Naive thymus-derived CD8-positive, alpha-beta T cell (primary cell): ENCODE measurements around the gene MPHOSPH9. TPM values are rescaled to one million over a fixed set of nuclear protein-coding genes. Genes with fewer than 3 reads are reported as not detected.

ENCODE experiments used
- ATAC-seq, 2 donors: fragments of 150-1000 bp; cut with Tn5 transposase in 1 of 2; sonication (Bioruptor Pico), chemical (Tn5 transposase) in 1 of 2; 1 replicate in 1 of 2; 2 replicates in 1 of 2; pipeline ENCODE4 v1.10.0; 2021; ENCODE audit warnings: mild to moderate bottlenecking in 2 of 2, moderate library complexity in 2 of 2
- POLR2A ChIA-PET: fragments of 350-600 bp; sonication (Branson Sonifier 250); formaldehyde crosslinking; loops from one replicate; lab custom pipeline; 2021; ENCODE audit warnings: antibody characterized with exemption; lab: Charles Lee
- DNase-seq, 10 donors: peaks; one replicate each; pipeline versions ENCODE4 v3.0.0 to v3.0.0-alpha.2; 2020 to 2022
- H3K27ac Mint-ChIP-seq, 10 donors: one replicate each; pipeline ENCODE4 v1.8.0; 2020 to 2022; ENCODE audit warnings: mild to moderate bottlenecking in 10 of 10, mixed read lengths in 10 of 10, moderate library complexity in 4 of 10, inconsistent platforms in 1 of 10
- H3K27me3 Mint-ChIP-seq, 5 donors: one replicate each; pipeline ENCODE4 v1.8.0; 2021 to 2022; ENCODE audit warnings: mixed read lengths in 5 of 5
- H3K36me3 Mint-ChIP-seq, 3 donors: one replicate each; pipeline ENCODE4 v1.8.0; 2020 to 2022; ENCODE audit warnings: mixed read lengths in 3 of 3, mild to moderate bottlenecking in 2 of 3, inconsistent platforms in 1 of 3
- H3K4me1 Mint-ChIP-seq, 4 donors: one replicate each; pipeline ENCODE4 v1.8.0; 2021 to 2022; ENCODE audit warnings: mixed read lengths in 4 of 4
- H3K4me3 Mint-ChIP-seq, 10 donors: one replicate each; pipeline ENCODE4 v1.8.0; 2020 to 2022; ENCODE audit warnings: mild to moderate bottlenecking in 10 of 10, mixed read lengths in 10 of 10, moderate library complexity in 6 of 10, inconsistent platforms in 1 of 10
- H3K9me3 Mint-ChIP-seq, 9 donors: one replicate each; pipeline ENCODE4 v1.8.0; 2020 to 2022; ENCODE audit warnings: mixed read lengths in 9 of 9, mild to moderate bottlenecking in 3 of 9, inconsistent platforms in 1 of 9, moderate library complexity in 1 of 9
- polyA plus RNA-seq, 3 donors: library from polyadenylated mRNA; unstranded; fragments of 300-500 nt; fragmentation: Illumina TruSeq; gene quantifications; one replicate each; pipeline ENCODE4 v1.2.3, GENCODE V29; 2021
- total RNA-seq, 8 experiments: library from RNA in 2 of 8; stranded (reverse) in 2 of 8; gene quantifications; one replicate each; pipeline ENCODE4 v1.2.3 and lab custom pipeline; 2021 to 2026

MPHOSPH9 gene
- total and polyA plus RNA-seq, 5 experiments from 2014 or later = 33.9 to 81.8 (median 53.4) TPM

DNA sequence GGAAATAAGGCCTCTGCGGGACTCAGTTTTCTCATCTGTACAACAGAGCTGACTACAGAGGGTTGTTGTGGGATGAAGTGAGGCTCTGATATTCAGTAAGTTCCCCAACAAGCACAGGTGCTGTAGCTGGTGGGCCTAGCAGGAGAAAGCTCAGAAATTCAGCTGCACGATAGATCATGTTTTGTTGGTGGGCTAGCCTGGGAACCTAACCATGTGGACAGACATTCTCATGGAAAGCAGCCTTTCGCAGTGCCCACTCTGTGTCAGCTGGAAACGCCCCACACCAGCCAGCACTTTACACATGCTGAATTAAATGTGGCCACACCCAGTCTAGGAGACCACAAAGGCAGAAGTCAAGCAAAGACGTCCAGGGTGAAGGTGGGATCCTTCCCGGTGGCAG, 98.1 kb downstream of the MPHOSPH9 start:
- H3K27me3 Mint-ChIP-seq = no peaks in the 10 kb centered on the region
- peak overlapping the region in 1 of 10 donors; percentile 2 for H3K4me3 Mint-ChIP-seq
- peaks cover 15 to 55% (median 47%) of the 10 kb centered on the region in 4 donors for H3K4me1 Mint-ChIP-seq
- DNase-seq = no peak
- H3K36me3 Mint-ChIP-seq = peaks cover 0 to 12% (median 2%) of the 10 kb centered on the region in 3 donors
- peak overlapping the region in 8 of 10 donors; percentile 31 to 72 (median 56) for H3K27ac Mint-ChIP-seq
- no peak for ATAC-seq
- H3K9me3 Mint-ChIP-seq = peaks cover 0 to 2% (median 0%) of the 10 kb centered on the region in 9 donors
- POLR2A ChIA-PET = interaction anchor here (0.8 to 1.5 kb wide), 6 partner anchors 10 to 98 kb away, joined by 3 to 10 read pairs (median 4); partner anchors contain the start of genes MPHOSPH9 and MTRFR

DNA sequence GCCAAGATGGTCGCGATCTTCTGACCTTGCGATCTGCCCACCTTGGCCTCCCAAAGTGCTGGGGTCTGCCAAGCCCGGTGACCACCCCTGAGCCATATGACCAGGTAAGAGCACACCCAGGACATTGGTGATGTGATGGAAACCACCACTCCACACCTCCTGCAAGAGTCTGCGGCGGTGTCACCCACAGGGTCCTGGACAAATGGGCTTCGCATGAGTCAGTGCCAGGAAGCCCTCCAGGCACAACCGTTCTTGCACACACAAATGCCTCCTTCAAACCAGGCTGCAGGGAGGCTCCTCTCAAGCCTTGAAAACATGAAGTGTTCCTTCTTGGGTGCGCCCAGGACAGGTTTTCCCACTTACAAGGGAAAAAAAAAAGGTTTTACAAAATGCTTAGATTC, 98.7 kb downstream of the MPHOSPH9 start:
- peaks cover 0 to 2% (median 0%) of the 10 kb centered on the region in 9 donors for H3K9me3 Mint-ChIP-seq
- no peaks in the 10 kb centered on the region for H3K27me3 Mint-ChIP-seq
- DNase-seq = no peak
- ATAC-seq = no peak
- H3K4me3 Mint-ChIP-seq = no peak overlapping the region
- peaks cover 12 to 54% (median 47%) of the 10 kb centered on the region in 4 donors for H3K4me1 Mint-ChIP-seq
- POLR2A ChIA-PET = interaction anchor here (0.9 to 1.4 kb wide), 4 partner anchors 9 to 18 kb away, joined by 3 to 10 read pairs (median 4); no protein-coding TSS in a partner anchor
- H3K27ac Mint-ChIP-seq = peak overlapping the region in 6 of 10 donors; percentile 3 to 93 (median 42)
- H3K36me3 Mint-ChIP-seq = peaks cover 0 to 12% (median 2%) of the 10 kb centered on the region in 3 donors

DNA sequence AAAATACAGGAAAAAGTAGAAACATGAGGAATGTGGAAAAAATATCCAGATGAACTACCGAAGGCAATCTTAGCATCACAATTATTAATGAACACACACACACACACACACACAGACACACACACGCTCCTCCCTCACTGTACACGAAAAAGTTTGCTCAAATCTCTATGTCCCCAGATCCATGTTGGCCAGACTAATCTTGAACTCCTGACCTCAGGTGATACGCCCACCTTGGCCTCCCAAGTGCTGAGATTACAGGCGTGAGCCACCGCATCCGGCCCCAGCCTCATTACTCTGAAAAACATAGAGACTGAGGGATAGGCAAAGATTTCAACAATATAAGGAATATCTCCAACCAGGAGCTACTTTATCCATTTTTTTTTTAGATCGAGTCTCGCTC, 99.2 kb downstream of the MPHOSPH9 start:
- no peak for ATAC-seq
- no peak for DNase-seq
- H3K27ac Mint-ChIP-seq = peak overlapping the region in 9 of 10 donors; percentile 12 to 93 (median 63)
- H3K9me3 Mint-ChIP-seq = peaks cover 0 to 2% (median 0%) of the 10 kb centered on the region in 9 donors
- peaks cover 0 to 12% (median 2%) of the 10 kb centered on the region in 3 donors for H3K36me3 Mint-ChIP-seq
- no peaks in the 10 kb centered on the region for H3K27me3 Mint-ChIP-seq
- H3K4me1 Mint-ChIP-seq = peaks cover 12 to 54% (median 46%) of the 10 kb centered on the region in 4 donors
- POLR2A ChIA-PET = interaction anchor here (1.3 to 4.4 kb wide), 2 partner anchors 13 to 17 kb away, joined by 5 to 56 read pairs; no protein-coding TSS in a partner anchor
- peak overlapping the region in 2 of 10 donors; percentile 4 to 30 for H3K4me3 Mint-ChIP-seq

DNA sequence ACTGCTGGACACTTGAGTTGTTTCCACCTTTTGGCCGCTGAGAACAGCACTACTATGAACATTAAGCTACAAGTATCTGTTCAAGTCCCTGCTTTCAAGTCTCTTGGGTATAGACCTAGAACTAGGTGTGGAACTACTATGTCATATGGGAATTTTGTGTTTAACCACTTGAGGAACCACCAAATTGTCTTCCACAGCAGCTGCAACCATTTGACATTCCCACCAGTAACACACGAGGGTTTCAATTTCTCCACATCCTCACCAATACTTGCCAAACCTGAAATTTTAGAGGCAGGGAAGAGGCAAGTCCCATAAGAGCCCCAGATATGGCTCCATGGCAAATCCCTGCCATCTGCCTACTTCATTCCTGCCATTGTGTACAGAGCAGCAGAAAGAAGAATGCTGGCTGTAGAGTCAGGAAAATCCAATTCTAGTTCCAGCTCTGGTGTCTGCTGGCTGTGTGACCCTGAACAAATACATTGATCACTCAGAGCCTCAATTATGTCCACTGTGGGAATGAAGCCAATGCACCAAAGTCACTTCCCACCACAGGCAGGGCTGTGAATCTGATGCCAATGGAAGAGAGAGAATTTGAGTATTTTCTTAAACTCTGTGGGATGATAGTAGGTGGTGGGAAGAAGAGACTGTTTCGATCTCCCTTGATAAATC, 99.9 kb downstream of the MPHOSPH9 start:
- POLR2A ChIA-PET = interaction anchor here (0.5 to 4.4 kb wide), 3 partner anchors 12 to 108 kb away, joined by 5 to 56 read pairs (median 7); no protein-coding TSS in a partner anchor
- Mint-ChIP-seq H3K9me3 (peaks cover 0 to 2% (median 0%) of the 10 kb centered on the region in 9 donors), H3K27ac (peak overlapping the region in 9 of 10 donors; percentile 89 to 95 (median 93)), H3K27me3 (no peaks in the 10 kb centered on the region), H3K4me1 (peaks cover 12 to 52% (median 46%) of the 10 kb centered on the region in 4 donors), H3K4me3 (peak overlapping the region in 2 of 10 donors; percentile 66 to 73), H3K36me3 (peaks cover 0 to 12% (median 2%) of the 10 kb centered on the region in 3 donors)
- DNase-seq (no peak), ATAC-seq (no peak)

DNA sequence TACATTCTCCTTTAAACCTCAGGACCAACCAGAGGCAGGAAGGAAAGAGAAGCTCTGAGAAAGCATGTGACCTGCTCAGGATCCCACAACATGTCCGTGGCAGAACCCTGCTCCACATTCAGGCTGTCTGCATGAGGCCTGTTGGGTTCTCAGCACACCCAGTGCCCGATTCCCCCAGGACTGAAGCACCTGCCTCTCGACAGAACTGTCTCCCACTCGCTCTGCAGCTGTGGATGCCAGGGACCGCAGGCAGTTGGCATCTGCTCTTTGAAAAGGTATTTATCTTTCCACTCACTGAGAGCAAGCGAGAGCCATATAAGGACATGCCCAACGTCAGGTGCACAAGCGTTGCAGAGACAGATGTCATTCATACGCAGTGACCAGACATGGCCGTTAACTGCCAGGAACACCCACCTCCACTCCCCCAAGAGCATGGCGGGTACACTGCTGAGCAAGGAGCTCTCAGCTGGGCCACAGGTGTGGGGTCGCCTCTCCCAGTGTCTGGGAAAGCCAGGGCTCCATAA, 101.0 kb downstream of the MPHOSPH9 start:
- H3K4me1 Mint-ChIP-seq = peaks cover 12 to 56% (median 48%) of the 10 kb centered on the region in 4 donors
- H3K4me3 Mint-ChIP-seq = peak overlapping the region; percentile 64 to 88 (median 76)
- peaks cover 0 to 2% (median 1%) of the 10 kb centered on the region in 3 donors for H3K36me3 Mint-ChIP-seq
- peak; percentile 17 to 79 (median 61) for DNase-seq
- peaks cover 0 to 2% (median 0%) of the 10 kb centered on the region in 9 donors for H3K9me3 Mint-ChIP-seq
- H3K27me3 Mint-ChIP-seq = no peaks in the 10 kb centered on the region
- peak; percentile 95 to 96 for ATAC-seq
- H3K27ac Mint-ChIP-seq = peak overlapping the region; percentile 89 to 97 (median 94)
- POLR2A ChIA-PET = interaction anchor here (0.5 to 4.4 kb wide), 9 partner anchors 11 to 113 kb away, joined by 3 to 56 read pairs (median 4); partner anchors contain the start of gene MPHOSPH9

DNA sequence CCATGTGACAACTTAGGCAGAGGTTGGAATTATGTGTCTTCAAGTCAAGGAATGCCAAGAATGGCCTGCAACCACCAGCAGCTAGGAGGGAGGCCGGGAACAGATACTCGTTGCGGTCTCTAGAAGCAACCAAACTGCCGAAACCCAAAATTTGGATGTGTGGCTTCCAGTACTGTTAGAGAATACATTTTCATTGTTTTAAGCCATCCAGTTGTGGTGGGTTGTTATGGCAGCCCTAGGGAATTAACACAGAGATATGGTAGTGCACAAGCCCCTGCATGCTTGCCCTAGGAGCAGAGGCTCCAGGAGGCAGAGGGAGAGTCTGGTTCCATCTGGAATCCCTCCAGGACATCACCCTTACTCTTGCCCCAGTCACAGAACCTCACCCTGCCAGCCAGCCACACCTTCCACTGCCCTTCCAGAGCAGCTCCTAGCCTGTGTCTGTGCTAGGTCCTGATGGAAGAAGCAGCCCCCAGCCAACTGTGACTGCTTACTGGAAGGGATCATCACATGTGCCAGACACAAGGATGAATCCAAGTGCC, 101.6 kb downstream of the MPHOSPH9 start:
- Mint-ChIP-seq H3K27ac (peak overlapping the region; percentile 89 to 97 (median 94)), H3K36me3 (peaks cover 0 to 2% (median 0%) of the 10 kb centered on the region in 3 donors), H3K4me3 (peak overlapping the region; percentile 64 to 88 (median 76)), H3K4me1 (peaks cover 13 to 62% (median 53%) of the 10 kb centered on the region in 4 donors), H3K27me3 (no peaks in the 10 kb centered on the region), H3K9me3 (peaks cover 0 to 2% (median 0%) of the 10 kb centered on the region in 9 donors)
- ATAC-seq = peak in 1 of 2 donors; percentile 7
- POLR2A ChIA-PET = interaction anchor here (0.7 to 4.4 kb wide), 7 partner anchors 11 to 56 kb away, joined by 3 to 56 read pairs (median 4); no protein-coding TSS in a partner anchor
- no peak for DNase-seq

DNA sequence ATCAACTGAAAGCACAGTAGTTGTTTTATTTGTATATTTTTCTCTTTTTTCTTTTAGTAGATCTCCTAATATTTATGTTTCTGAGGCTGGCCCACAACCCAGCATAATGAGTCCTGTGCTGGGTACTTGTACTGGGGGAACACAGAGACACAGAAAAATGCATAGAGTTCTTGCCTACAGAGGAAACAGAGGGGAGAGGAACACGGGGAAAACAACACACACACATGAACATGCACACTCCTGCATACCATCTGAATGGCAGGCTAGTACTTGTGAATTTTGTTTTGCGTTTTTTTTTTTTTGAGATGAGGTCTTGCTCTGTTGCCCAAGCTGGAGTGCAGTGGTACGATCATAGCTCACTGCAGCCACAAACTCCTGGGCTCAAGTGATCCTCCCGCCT, 103.3 kb downstream of the MPHOSPH9 start:
- no peaks in the 10 kb centered on the region for H3K9me3 Mint-ChIP-seq
- no peaks in the 10 kb centered on the region for H3K27me3 Mint-ChIP-seq
- H3K4me3 Mint-ChIP-seq = peak overlapping the region in 2 of 10 donors; percentile 14 to 26
- peaks cover 18 to 55% (median 49%) of the 10 kb centered on the region in 4 donors for H3K4me1 Mint-ChIP-seq
- ATAC-seq = no peak
- POLR2A ChIA-PET = interaction anchor here (0.9 to 4.4 kb wide), 4 partner anchors 9 to 47 kb away, joined by 3 to 56 read pairs (median 6); no protein-coding TSS in a partner anchor
- no peaks in the 10 kb centered on the region for H3K36me3 Mint-ChIP-seq
- DNase-seq = no peak
- H3K27ac Mint-ChIP-seq = peak overlapping the region; percentile 40 to 89 (median 74)

DNA sequence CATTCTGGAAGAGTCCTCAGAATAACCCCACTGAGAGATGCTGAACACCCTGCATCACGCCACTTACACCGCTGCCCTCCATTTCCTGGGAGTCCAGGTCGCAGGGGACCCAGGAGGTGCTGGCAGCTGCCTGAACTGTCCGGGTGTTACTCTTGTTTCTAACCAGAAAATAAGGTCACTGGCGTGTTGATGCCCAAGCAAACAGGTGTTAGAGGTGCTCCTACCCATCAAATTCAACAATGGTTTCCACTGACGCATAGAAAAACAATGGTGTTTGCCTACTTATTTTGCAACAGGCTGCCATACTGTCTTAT, 105.8 kb downstream of the MPHOSPH9 start:
- no peaks in the 10 kb centered on the region for H3K36me3 Mint-ChIP-seq
- DNase-seq (no peak), ATAC-seq (no peak)
- no peak overlapping the region for H3K4me3 Mint-ChIP-seq
- no peaks in the 10 kb centered on the region for H3K9me3 Mint-ChIP-seq
- H3K27ac Mint-ChIP-seq = peak overlapping the region in 1 of 10 donors; percentile 10
- peaks cover 22 to 52% (median 48%) of the 10 kb centered on the region in 4 donors for H3K4me1 Mint-ChIP-seq
- POLR2A ChIA-PET = interaction anchor here (1.1 to 1.4 kb wide), 2 partner anchors 10 to 259 kb away, joined by 3 to 4 read pairs; no protein-coding TSS in a partner anchor
- no peaks in the 10 kb centered on the region for H3K27me3 Mint-ChIP-seq

DNA sequence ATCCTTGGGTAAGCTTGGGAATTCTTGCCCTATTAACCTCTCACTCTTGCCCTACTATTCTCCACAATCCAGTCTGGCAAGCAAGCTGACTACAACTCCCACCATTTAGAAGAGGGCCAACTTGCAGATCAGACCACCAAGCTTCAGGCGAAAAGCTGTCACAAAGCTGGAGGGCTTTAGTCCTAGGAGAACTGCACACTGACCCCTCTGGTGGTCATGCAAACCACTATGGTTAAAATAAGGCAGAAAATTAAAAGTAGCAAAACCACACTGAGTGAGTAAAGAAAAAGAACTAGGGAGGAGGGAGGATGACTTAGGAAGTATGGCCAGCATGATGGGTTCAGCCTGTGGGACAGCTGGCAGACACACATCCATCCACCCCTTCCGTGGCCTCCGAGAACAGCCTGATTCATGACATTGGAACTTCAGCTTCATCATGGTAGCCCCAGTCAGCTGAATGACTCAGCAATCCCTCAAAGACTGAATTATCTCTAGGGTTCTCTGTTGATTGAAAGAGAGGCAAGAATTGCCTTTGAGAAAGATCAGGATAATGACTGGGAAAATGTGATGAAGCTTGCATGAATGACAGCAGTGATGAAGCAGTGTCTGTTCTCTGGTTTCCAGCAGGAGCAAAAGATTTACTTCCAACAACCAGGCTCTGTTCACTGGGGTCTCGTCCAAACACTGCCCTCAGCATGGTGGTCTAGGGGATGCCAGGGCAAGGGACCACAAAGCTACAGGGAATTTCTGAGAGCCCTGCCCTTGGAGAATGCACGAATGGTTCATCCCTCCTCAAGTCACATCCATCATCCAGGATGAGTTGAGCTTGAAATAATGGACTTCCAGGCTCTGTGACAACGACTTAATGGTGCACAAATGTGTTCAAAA, 106.4 kb downstream of the MPHOSPH9 start:
- POLR2A ChIA-PET = interaction anchor here (1.1 to 1.4 kb wide), 2 partner anchors 10 to 259 kb away, joined by 3 to 4 read pairs; no protein-coding TSS in a partner anchor

DNA sequence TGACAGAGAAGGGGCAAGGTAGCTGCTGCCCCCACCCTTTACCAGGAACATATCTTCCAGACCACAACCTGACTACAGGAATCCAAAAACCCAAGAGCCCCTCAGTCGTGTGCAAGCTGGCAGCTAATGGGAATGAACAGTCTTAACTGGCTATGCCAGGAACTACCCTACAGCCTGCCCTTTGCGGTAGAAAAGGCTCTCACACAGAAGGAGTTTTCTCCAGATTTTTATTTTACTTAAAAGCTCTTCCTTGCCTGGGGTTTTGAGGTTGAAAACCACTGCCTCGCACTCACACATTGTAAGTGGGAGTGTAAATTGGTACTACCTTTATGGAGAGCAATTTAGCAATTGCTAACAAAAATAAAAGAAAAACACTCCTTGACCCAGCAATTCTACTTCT, 110.3 kb downstream of the MPHOSPH9 start:
- Mint-ChIP-seq H3K36me3 (no peaks in the 10 kb centered on the region), H3K27me3 (no peaks in the 10 kb centered on the region), H3K4me1 (peaks cover 36 to 67% (median 66%) of the 10 kb centered on the region in 4 donors), H3K4me3 (peak overlapping the region; percentile 26 to 83 (median 70)), H3K27ac (peak overlapping the region; percentile 83 to 97 (median 96)), H3K9me3 (no peaks in the 10 kb centered on the region)
- ATAC-seq = peak in 1 of 2 donors; percentile 17
- POLR2A ChIA-PET = interaction anchor here (1.2 to 9.9 kb wide), 9 partner anchors 8 to 111 kb away, joined by 3 to 143 read pairs (median 10); partner anchors contain the start of genes MPHOSPH9, MTRFR and PITPNM2
- DNase-seq = peak in 1 of 10 donors; percentile 8

More for the DNA sequence above, 106.4 kb downstream of the MPHOSPH9 start:
- Mint-ChIP-seq H3K4me1 (peaks cover 22 to 52% (median 48%) of the 10 kb centered on the region in 4 donors), H3K27me3 (no peaks in the 10 kb centered on the region), H3K9me3 (no peaks in the 10 kb centered on the region), H3K27ac (peak overlapping the region in 6 of 10 donors; percentile 7 to 75 (median 34)), H3K36me3 (no peaks in the 10 kb centered on the region), H3K4me3 (no peak overlapping the region)
- ATAC-seq (no peak), DNase-seq (no peak)

DNA sequence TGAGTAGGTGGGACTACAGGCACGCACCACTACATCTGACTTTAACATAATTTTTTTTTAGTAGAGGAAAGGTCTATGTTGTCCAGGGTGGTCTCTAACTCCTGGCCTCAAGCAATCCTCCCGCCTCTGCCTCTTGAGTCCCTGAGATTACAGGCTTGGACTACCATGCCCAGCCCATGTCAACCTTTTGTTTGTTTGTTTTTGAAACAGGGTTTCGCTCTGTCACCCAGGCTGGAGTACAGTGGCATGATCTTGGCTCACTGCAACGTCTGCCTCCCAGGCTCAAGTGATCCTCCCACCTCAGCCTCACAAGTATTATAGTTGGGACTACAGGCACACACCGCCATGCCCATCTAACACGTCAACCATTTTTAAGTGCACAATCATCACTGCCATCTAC, 111.3 kb downstream of the MPHOSPH9 start:
- no peak for DNase-seq

More for the DNA sequence above, 111.3 kb downstream of the MPHOSPH9 start:
- POLR2A ChIA-PET = interaction anchor here (0.8 to 9.9 kb wide), 15 partner anchors 10 to 140 kb away, joined by 3 to 143 read pairs (median 10); partner anchors contain the start of genes MPHOSPH9, MTRFR and PITPNM2
- Mint-ChIP-seq H3K36me3 (no peaks in the 10 kb centered on the region), H3K27me3 (no peaks in the 10 kb centered on the region), H3K27ac (peak overlapping the region; percentile 83 to 97 (median 96)), H3K9me3 (no peaks in the 10 kb centered on the region), H3K4me1 (peaks cover 37 to 73% (median 69%) of the 10 kb centered on the region in 4 donors), H3K4me3 (peak overlapping the region in 8 of 10 donors; percentile 55 to 83 (median 74))
- no peak for ATAC-seq
